CD4-positive, alpha-beta T cell treated with Interleukin-12 subunit alpha and Interleukin-12 subunit beta, for 1 hour (primary cell): ENCODE data around the gene IL16.
"Not testable (repeated sequence)": the region's sequence is repeated elsewhere in the genome, so short reads cannot be mapped to it uniquely, and the experiment has no call there.

Source experiments
- DNase-seq: peaks from one replicate; pipeline ENCODE4 v3.0.0-alpha.2; 2020

The IL16 gene

GRCh38 chr15:81174792-81175327 is 21.8 kb upstream of the IL16 start:
- DNase-seq, result no peak

GRCh38 chr15:81175496-81175895 is 21.2 kb upstream of the IL16 start:
- DNase-seq, result no peak

- DNase-seq, result no peak
These were observed 20.3 kb upstream of the IL16 start for GRCh38 chr15:81176291-81176893.

GRCh38 chr15:81178365-81178764 is 18.3 kb upstream of the IL16 start:
- no peak for DNase-seq

- DNase-seq, result no peak
These were observed 15.5 kb upstream of the IL16 start for GRCh38 chr15:81181220-81181619.

- no peak for DNase-seq
These were observed 14.5 kb upstream of the IL16 start for GRCh38 chr15:81182031-81182755.

GRCh38 chr15:81182756-81183438 is 13.8 kb upstream of the IL16 start:
- DNase-seq, result no peak

GRCh38 chr15:81183439-81183775 is 13.3 kb upstream of the IL16 start:
- no peak for DNase-seq

- no peak for DNase-seq
These were observed 12.5 kb upstream of the IL16 start for GRCh38 chr15:81184188-81184587.

- DNase-seq, result no peak
These were observed 10.9 kb upstream of the IL16 start for GRCh38 chr15:81185631-81186295.

GRCh38 chr15:81188354-81188753 is 8.3 kb upstream of the IL16 start:
- DNase-seq, result no peak

GRCh38 chr15:81189583-81190283 is 6.9 kb upstream of the IL16 start:
- DNase-seq, result no peak

- DNase-seq, result no peak
These were observed 5.7 kb upstream of the IL16 start for GRCh38 chr15:81190922-81191507.

- DNase-seq, result no peak
These were observed 5.0 kb upstream of the IL16 start for GRCh38 chr15:81191701-81192100.

- no peak for DNase-seq
These were observed 2.0 kb upstream of the IL16 start for GRCh38 chr15:81194723-81195122.

GRCh38 chr15:81195339-81195864 is 1.3 kb upstream of the IL16 start:
- DNase-seq, result no peak

- DNase-seq, result no peak
These were observed 564 bp downstream of the IL16 start for GRCh38 chr15:81197255-81197630.

- DNase-seq, result no peak
These were observed 1.1 kb downstream of the IL16 start for GRCh38 chr15:81197688-81198281.

- DNase-seq, result no peak
These were observed 2.5 kb downstream of the IL16 start for GRCh38 chr15:81199031-81199779.

GRCh38 chr15:81206018-81206417 is 9.3 kb downstream of the IL16 start:
- no peak for DNase-seq

- not testable (repeated sequence) for DNase-seq
These were observed 11.3 kb downstream of the IL16 start for GRCh38 chr15:81207987-81208386.
